GM12865 (cell line): Measurements from ENCODE around the gene RNU2-63P.

Experiments used
- DNase-seq: peaks from one replicate; pipeline ENCODE4 v3.0.0; 2010; ENCODE audit warnings: low read depth
- H3K4me3 ChIP-seq: 2 replicates; pipeline ENCODE4 v1.5.1; 2011; ENCODE audit warnings: mild to moderate bottlenecking, low read depth, low read length, control low read depth
- CTCF ChIP-seq: IDR thresholded peaks from 2 replicates; pipeline ENCODE4 v1.5.1; 2011; ENCODE audit warnings: low read length, control low read depth, low read depth, inconsistent platforms; ENCODE audit not compliant: insufficient read depth; ENCODE audit errors: missing control alignments

The RNU2-63P gene

GRCh38 chr2:88055371-88056128 lies 39.2 kb upstream of the RNU2-63P start, which contains the start of gene KRCC1:
TSS of gene KRCC1 (minus strand) at chr2:88055783. CDS start at chr2:88028563, 27,220 bp downstream.
- peak; percentile 99 for DNase-seq
- no peak for TF ChIP-seq CTCF
- H3K4me3 ChIP-seq: peak within 1 kb of the TSS; percentile 98

- peak overlapping the region; percentile 98 for H3K4me3 ChIP-seq
- DNase-seq: peak; percentile 27
- no peak for TF ChIP-seq CTCF
These were observed 38.5 kb upstream of the RNU2-63P start for GRCh38 chr2:88054782-88055370.

- no peak for DNase-seq
- TF ChIP-seq CTCF: no peak
- H3K4me3 ChIP-seq: peak overlapping the region; percentile 98
These were observed 37.8 kb upstream of the RNU2-63P start for GRCh38 chr2:88053934-88054781.

- TF ChIP-seq CTCF: no peak
- DNase-seq: no peak
- H3K4me3 ChIP-seq: no peak overlapping the region
These were observed 36.9 kb upstream of the RNU2-63P start for GRCh38 chr2:88053296-88053695.

GRCh38 chr2:88051792-88052191 lies 35.4 kb upstream of the RNU2-63P start:
- TF ChIP-seq CTCF: no peak
- H3K4me3 ChIP-seq: no peak overlapping the region
- no peak for DNase-seq

GRCh38 chr2:88049622-88050021 lies 33.3 kb upstream of the RNU2-63P start:
- no peak overlapping the region for H3K4me3 ChIP-seq
- no peak for DNase-seq
- TF ChIP-seq CTCF: no peak
